Nephron progenitor cell (in vitro differentiated cells): ENCODE results near the gene CCDC85C.
A peak's percentile ranks its signal among the peaks of the same experiment; 100 is the strongest.

Experiments used
- DNase-seq: peaks from one replicate; pipeline ENCODE4 v3.0.0; 2021
- H3K27ac Mint-ChIP-seq: 2 replicates; pipeline ENCODE4 v1.8.0; 2021; ENCODE audit warnings: mild to moderate bottlenecking, moderate library complexity, mixed read lengths
- H3K27me3 Mint-ChIP-seq: 2 replicates; pipeline ENCODE4 v1.8.0; 2021; ENCODE audit warnings: mild to moderate bottlenecking, low read depth, mixed read lengths; ENCODE audit not compliant: poor library complexity
- H3K36me3 Mint-ChIP-seq: 2 replicates; pipeline ENCODE4 v1.8.0; 2021; ENCODE audit warnings: low read depth, mixed read lengths
- H3K4me1 Mint-ChIP-seq: 2 replicates; pipeline ENCODE4 v1.8.0; 2021; ENCODE audit warnings: mixed read lengths
- H3K4me3 Mint-ChIP-seq: 2 replicates; pipeline ENCODE4 v1.8.0; 2021; ENCODE audit warnings: mild to moderate bottlenecking, moderate library complexity, mixed read lengths
- H3K9me3 Mint-ChIP-seq: 2 replicates; pipeline ENCODE4 v1.8.0; 2021; ENCODE audit warnings: mild to moderate bottlenecking, moderate library complexity, mixed read lengths
- CTCF ChIP-seq: fragments of 200-600 bp; sonication (generic); IDR thresholded peaks from 2 replicates; pipeline ENCODE4 v1.5.0; 2021; ENCODE audit warnings: antibody characterized with exemption

Gene CCDC85C

GRCh38 chr14:99452968-99453367, 151.0 kb downstream of the CCDC85C start:
- Mint-ChIP-seq H3K4me1 (peaks cover 10% of the 10 kb centered on the region), H3K36me3 (peaks cover 39% of the 10 kb centered on the region), H3K4me3 (no peak overlapping the region), H3K27ac (no peak overlapping the region), H3K27me3 (no peaks in the 10 kb centered on the region), H3K9me3 (no peaks in the 10 kb centered on the region)
- DNase-seq: no peak
- TF ChIP-seq CTCF: no peak

GRCh38 chr14:99451234-99451633, 152.8 kb downstream of the CCDC85C start:
- TF ChIP-seq CTCF: no peak
- no peak for DNase-seq
- Mint-ChIP-seq H3K36me3 (peaks cover 37% of the 10 kb centered on the region), H3K4me3 (no peak overlapping the region), H3K27me3 (no peaks in the 10 kb centered on the region), H3K9me3 (no peaks in the 10 kb centered on the region), H3K4me1 (peaks cover 10% of the 10 kb centered on the region), H3K27ac (peak overlapping the region; percentile 87)

GRCh38 chr14:99450266-99450665, 153.7 kb downstream of the CCDC85C start:
- H3K4me1 Mint-ChIP-seq: peaks cover 10% of the 10 kb centered on the region
- no peaks in the 10 kb centered on the region for H3K9me3 Mint-ChIP-seq
- no peak overlapping the region for H3K27ac Mint-ChIP-seq
- no peak for DNase-seq
- TF ChIP-seq CTCF: no peak
- H3K27me3 Mint-ChIP-seq: no peaks in the 10 kb centered on the region
- H3K36me3 Mint-ChIP-seq: peaks cover 36% of the 10 kb centered on the region
- no peak overlapping the region for H3K4me3 Mint-ChIP-seq
